Measurements from ENCODE around the gene N4BP2L1.

N4BP2L1 gene

DNA sequence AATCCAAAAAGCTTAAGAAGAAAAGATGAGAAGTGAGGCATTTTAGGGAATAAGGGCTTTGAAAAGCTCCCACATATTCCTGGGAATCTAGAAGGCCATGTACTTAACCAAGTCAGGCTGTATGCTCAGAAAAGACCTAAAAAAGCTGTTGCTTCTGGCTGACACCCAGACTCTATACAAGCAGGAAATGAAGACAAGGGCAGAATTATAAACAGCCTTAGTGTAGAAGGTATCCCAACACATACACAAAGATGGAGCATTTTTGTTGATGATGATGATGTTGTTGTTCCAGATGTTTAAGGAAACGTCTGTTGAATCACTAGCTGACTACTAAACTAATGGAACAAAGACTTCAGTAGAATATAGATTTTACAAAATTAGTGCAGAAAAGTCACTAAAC, 26.1 kb upstream of the N4BP2L1 start:
- H3K36me3 ChIP-seq (replicated peaks; ENCODE audit: low read depth, low read length) = peaks cover 15% of the 10 kb centered on the region
- TF ChIP-seq CTCF (IDR thresholded peaks at IDR 0.05; ENCODE audit: low read depth, low read length) (no peak), EZH2phosphoT487 (IDR thresholded peaks at IDR 0.05; ENCODE audit: low read depth) (no peak)
- no peak overlapping the region for H3K9ac ChIP-seq (ENCODE audit: low read length)
- peaks cover 14% of the 10 kb centered on the region; the same call in 1 of the 2 replicates for H3K9me3 ChIP-seq (ENCODE audit: insufficient read depth, low read length)
- no peak overlapping the region for H3K4me3 ChIP-seq (ENCODE audit: low read length)
- H2AFZ ChIP-seq (ENCODE audit: low read depth, low read length) = no peak overlapping the region
- no peaks in the 10 kb centered on the region for H3K4me1 ChIP-seq (ENCODE audit: low read length)
- H3K4me2 ChIP-seq (ENCODE audit: low read length) = no peak overlapping the region
- no peaks in the 10 kb centered on the region for H4K20me1 ChIP-seq (ENCODE audit: insufficient read depth, low read length)
- no peaks in the 10 kb centered on the region for H3K27me3 ChIP-seq (ENCODE audit: low read depth, low read length)
- no peaks in the 10 kb centered on the region for H3K79me2 ChIP-seq (ENCODE audit: low read length)
- H3K27ac ChIP-seq (ENCODE audit: low read length) = no peak overlapping the region

DNA sequence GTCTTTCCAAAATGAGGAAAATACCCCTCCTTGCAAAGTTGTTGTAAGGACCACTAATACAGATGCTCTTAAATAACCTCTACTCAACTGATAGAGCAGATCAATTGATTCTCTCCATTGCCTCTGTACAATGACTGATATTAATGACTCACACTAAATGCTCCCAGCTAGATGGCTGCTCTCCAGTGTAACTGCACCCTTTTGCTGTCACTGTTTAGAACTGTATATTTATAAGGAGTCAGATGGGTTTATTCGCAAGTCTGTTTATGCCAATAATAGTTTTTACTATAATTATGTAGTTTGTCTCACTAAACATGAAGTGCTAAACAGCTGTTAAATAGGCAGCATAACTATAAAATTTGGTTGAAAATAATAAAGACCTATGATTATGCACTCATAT, 21.0 kb upstream of the N4BP2L1 start:
- no peak overlapping the region for H3K4me3 ChIP-seq (ENCODE audit: low read length)
- H3K9ac ChIP-seq (ENCODE audit: low read length) = no peak overlapping the region
- no peaks in the 10 kb centered on the region for H4K20me1 ChIP-seq (ENCODE audit: insufficient read depth, low read length)

DNA sequence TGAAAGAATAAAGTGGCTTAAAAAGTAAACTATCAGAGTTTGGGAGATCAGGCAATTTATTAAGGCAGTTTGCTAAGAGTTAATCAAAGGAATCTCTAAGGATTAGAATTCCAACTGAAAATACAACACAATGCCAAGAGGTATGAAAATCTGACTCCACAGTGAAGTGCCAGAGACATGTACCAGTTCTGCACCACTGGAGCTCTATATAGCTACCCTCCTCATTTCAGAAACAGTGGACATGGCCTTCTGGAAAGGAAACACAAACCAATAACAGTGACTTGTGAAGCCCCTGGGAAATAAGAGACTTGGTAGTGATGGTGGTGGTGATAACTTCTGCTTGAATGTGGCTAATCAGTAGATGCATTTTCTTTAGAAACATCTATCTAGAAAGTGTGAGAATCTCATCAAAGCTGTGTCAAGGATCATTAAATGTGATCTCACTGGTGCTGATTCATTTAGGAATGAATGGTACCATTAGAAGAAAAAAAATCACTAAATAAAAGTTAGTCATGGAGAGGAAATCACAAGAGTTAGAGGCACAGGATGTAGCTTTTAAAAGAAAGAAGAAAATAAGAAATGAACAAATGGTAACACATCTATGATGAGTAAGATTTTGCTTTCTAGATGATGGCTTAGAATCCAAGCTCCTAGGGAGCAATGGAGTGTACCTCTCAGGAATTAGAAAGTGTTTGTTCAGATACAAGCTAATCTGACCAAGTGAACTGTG, 20.1 kb upstream of the N4BP2L1 start:
- no peak overlapping the region for H3K27ac ChIP-seq (ENCODE audit: low read length)
- no peak overlapping the region for H2AFZ ChIP-seq (ENCODE audit: low read depth, low read length)
- H3K4me1 ChIP-seq (ENCODE audit: low read length) = peaks cover 21% of the 10 kb centered on the region
- no peaks in the 10 kb centered on the region for H3K79me2 ChIP-seq (ENCODE audit: low read length)
- no peak overlapping the region for H3K4me3 ChIP-seq (ENCODE audit: low read length)
- H3K36me3 ChIP-seq (replicated peaks; ENCODE audit: low read depth, low read length) = no peaks in the 10 kb centered on the region
- H3K27me3 ChIP-seq (ENCODE audit: low read depth, low read length) = no peaks in the 10 kb centered on the region
- no peaks in the 10 kb centered on the region for H4K20me1 ChIP-seq (ENCODE audit: insufficient read depth, low read length)
- H3K9ac ChIP-seq (ENCODE audit: low read length) = no peak overlapping the region
- TF ChIP-seq EZH2phosphoT487 (IDR thresholded peaks at IDR 0.05; ENCODE audit: low read depth) (no peak), CTCF (IDR thresholded peaks at IDR 0.05; ENCODE audit: low read depth, low read length) (no peak)
- no peaks in the 10 kb centered on the region for H3K9me3 ChIP-seq (ENCODE audit: insufficient read depth, low read length)
- H3K4me2 ChIP-seq (ENCODE audit: low read length) = no peak overlapping the region

More for the DNA sequence above, 21.0 kb upstream of the N4BP2L1 start:
- Histone ChIP-seq H3K9me3 (ENCODE audit: insufficient read depth, low read length) (no peaks in the 10 kb centered on the region), H3K79me2 (ENCODE audit: low read length) (no peaks in the 10 kb centered on the region), H3K4me1 (ENCODE audit: low read length) (peaks cover 12% of the 10 kb centered on the region), H3K36me3 (replicated peaks; ENCODE audit: low read depth, low read length) (no peaks in the 10 kb centered on the region), H3K27ac (ENCODE audit: low read length) (no peak overlapping the region), H3K27me3 (ENCODE audit: low read depth, low read length) (no peaks in the 10 kb centered on the region), H2AFZ (ENCODE audit: low read depth, low read length) (no peak overlapping the region), H3K4me2 (ENCODE audit: low read length) (no peak overlapping the region)
- no peak for TF ChIP-seq EZH2phosphoT487 (IDR thresholded peaks at IDR 0.05; ENCODE audit: low read depth)
- no peak for TF ChIP-seq CTCF (IDR thresholded peaks at IDR 0.05; ENCODE audit: low read depth, low read length)

DNA sequence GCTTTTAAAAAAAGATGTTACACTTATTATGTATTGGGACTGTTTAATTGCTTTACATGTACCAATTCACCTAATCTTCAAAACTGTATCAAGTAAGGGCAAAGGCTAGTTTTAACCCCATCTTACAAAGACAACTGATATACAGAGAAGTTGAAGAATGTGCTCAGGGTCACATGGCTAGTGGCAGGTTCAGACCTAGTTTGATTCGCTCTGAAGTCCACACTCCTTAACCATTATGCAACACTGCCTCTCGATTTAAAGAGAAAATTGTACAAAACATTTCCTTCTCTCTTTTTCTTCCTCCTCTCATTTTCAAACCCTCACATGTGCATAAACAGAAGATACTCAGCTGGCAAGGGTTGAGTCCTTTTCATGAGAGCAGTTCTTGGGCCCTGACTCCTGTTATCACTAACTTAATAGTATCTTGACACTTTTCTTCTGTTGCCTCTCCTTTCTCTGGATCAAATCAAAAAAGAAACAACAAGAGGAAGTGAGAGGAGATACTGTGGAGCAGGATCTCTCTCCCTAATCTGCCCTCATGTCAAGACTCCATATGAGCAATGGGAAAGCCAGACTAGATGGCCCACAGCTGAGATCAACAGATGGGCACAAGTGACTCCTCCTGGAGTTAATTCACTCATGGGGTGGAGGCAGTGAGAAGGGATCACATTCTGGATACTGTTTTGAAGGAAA, 19.0 kb upstream of the N4BP2L1 start:
- Histone ChIP-seq H3K4me2 (ENCODE audit: low read length) (no peak overlapping the region), H3K79me2 (ENCODE audit: low read length) (no peaks in the 10 kb centered on the region), H3K4me1 (ENCODE audit: low read length) (peaks cover 28% of the 10 kb centered on the region), H3K27me3 (ENCODE audit: low read depth, low read length) (no peaks in the 10 kb centered on the region), H3K9me3 (ENCODE audit: insufficient read depth, low read length) (no peaks in the 10 kb centered on the region), H3K9ac (ENCODE audit: low read length) (no peak overlapping the region), H4K20me1 (ENCODE audit: insufficient read depth, low read length) (no peaks in the 10 kb centered on the region), H3K27ac (ENCODE audit: low read length) (no peak overlapping the region), H3K36me3 (replicated peaks; ENCODE audit: low read depth, low read length) (no peaks in the 10 kb centered on the region), H3K4me3 (ENCODE audit: low read length) (no peak overlapping the region), H2AFZ (ENCODE audit: low read depth, low read length) (no peak overlapping the region)
- TF ChIP-seq CTCF (IDR thresholded peaks at IDR 0.05; ENCODE audit: low read depth, low read length) (no peak), EZH2phosphoT487 (IDR thresholded peaks at IDR 0.05; ENCODE audit: low read depth) (no peak)
